22Rv1 (cell line): Measurements from ENCODE around the gene LMTK3.
"Not testable (repeated sequence)": the region's sequence is repeated elsewhere in the genome, so short reads cannot be mapped to it uniquely, and the experiment has no call there.

ENCODE experiments used
- CTCF ChIP-seq: fragments of 450-650 bp; IDR thresholded peaks from 2 replicates; pipeline ENCODE4 v1.5.1; 2017; ENCODE audit warnings: mild to moderate bottlenecking
- ZFX ChIP-seq: fragments of 450-650 bp; IDR thresholded peaks from 2 replicates; pipeline ENCODE4 v1.6.1; 2017; ENCODE audit warnings: antibody characterized with exemption, borderline replicate concordance

DNA sequence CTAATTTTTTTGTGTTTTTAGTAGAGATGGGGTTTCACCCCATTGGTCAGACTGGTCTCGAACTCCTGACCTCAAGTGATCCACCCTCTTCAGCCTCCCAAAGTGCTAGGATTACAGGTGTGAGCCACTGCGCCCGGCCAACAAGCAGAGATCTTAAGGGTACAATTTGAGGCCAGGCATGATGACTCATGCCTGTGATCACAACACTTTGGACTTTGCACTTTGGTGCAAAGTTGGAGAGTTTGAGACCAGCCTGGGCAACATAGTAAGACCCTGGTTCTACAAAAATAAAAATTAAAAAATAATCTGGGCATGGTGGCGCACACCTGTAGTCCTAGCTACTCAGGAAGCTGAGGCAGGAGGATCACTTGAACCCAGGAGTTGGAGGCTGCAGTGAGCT is 7.8 kb upstream of the LMTK3 start:
- TF ChIP-seq CTCF, ZFX: not testable (repeated sequence)
